IPS-18c (cell line): ENCODE measurements around the gene ARHGEF39.
"Not testable (repeated sequence)": the region's sequence is repeated elsewhere in the genome, so short reads cannot be mapped to it uniquely, and the experiment has no call there.

Experiments used
- H3K4me3 ChIP-seq: 2 replicates; pipeline ENCODE4 v1.7.0; 2013; ENCODE audit warnings: low read depth, mild to moderate bottlenecking, low read length, moderate library complexity; ENCODE audit not compliant: insufficient read depth
- H3K9me3 ChIP-seq: one replicate; pipeline ENCODE4 v1.6.1; 2013; ENCODE audit warnings: mild to moderate bottlenecking, low read length, moderate library complexity; ENCODE audit not compliant: control insufficient read depth, insufficient read depth

The ARHGEF39 gene

GRCh38 chr9:35660966-35661415 lies 4.0 kb downstream of the ARHGEF39 start:
- no peak overlapping the region for H3K4me3 ChIP-seq
- no peaks in the 10 kb centered on the region for H3K9me3 ChIP-seq

GRCh38 chr9:35659340-35659739 lies 5.7 kb downstream of the ARHGEF39 start:
- Histone ChIP-seq H3K9me3 (no peaks in the 10 kb centered on the region), H3K4me3 (no peak overlapping the region; the same call in 1 of the 2 replicates)

DNA sequence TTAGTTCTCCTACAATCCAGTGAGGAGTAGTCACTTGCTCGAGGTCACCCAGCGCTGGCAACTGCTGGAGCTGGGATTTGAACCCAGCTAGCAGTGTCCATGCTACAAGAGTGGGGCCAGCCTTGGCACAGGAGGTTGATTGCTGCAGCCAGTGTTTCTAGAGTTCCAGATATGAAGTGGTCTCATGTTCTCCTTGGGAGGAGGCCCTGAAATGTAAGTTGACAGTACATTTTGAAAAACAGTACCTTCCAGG lies 6.1 kb downstream of the ARHGEF39 start:
- H3K4me3 ChIP-seq, result peak overlapping the region; percentile 92
- no peaks in the 10 kb centered on the region for H3K9me3 ChIP-seq

DNA sequence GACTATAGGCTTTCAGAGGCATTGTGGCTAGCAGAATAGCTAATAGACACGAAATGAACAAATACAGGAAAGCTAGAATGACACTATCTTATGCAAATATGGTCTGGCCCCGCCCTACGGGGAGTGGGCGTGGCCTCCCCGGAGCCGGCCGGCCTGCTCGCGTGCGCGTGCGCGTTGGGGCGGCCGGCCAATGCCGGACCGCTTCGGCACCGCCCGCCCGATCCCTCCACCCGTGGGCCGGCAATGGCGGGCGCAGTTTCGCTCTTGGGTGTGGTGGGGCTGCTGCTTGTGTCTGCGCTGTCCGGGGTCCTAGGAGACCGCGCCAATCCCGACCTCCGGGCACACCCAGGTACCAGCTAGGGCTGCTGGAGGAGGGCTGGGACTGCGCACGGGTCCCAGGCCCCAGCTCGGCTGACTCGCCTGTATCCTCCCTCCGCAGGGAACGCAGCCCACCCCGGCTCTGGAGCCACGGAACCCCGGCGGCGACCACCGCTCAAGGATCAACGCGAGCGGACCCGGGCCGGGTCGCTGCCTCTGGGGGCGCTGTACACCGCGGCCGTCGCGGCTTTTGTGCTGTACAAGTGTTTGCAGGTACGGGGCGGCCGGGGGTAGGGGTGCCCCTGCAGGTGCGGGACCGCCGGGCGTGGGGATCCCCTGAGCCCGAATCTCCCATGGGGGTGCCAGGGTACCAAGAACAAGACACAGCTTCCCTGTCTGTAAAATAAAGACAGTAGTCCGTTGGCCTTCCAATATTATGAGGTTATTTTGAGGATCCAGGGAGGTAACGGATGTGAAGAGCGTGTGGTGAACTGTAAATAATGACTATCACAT lies 6.6 kb downstream of the ARHGEF39 start, which contains the start of gene CCDC107:
TSS of gene CCDC107 (plus strand) at position 156 of the 831 bp plus-strand sequence. CDS start at position 244, 88 bp downstream.
- H3K9me3 ChIP-seq, result no peaks in the 10 kb centered on the region
- H3K4me3 ChIP-seq, result peak within 1 kb of the TSS; percentile 92

- no peaks in the 10 kb centered on the region for H3K9me3 ChIP-seq
Measured at GRCh38 chr9:35657546-35658136, 7.4 kb downstream of the ARHGEF39 start, which contains the start of gene RMRP. Gene RMRP (minus strand): TSS chr9:35658019.

DNA sequence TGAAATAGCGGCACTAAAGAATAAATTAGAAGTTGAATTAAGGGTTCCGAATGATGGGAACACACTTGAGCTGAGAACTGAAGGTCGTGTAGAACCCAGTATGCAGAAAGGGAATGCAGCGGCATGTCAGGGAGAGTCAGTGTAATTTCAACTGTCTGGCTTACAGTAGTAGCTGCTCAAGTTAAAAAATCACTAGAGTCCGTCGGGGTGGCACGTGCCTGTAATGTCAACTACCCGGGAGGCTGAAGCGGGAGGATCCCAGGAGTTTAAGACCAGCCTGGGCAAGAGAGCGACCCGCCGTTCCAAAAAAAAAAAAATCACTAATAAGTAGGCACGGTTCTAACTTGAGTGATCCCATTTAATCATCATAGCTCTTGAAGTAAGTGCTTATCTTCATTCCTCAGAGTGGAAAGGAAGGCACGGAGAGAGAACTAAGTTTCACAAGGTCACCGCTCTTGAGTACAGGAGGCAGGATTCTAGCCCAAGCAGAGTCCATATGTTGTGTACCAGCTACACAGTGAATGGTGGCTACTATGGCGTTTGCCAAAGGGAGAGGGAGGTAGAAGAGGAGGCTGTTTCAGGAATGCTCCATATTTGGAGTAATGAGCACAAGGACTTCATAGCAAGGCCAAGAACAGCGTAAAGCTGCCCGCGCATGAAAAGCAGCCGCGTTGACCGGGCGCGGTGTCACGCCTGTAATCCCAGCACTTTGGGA lies 8.0 kb downstream of the ARHGEF39 start:
- no peaks in the 10 kb centered on the region for H3K9me3 ChIP-seq
- H3K4me3 ChIP-seq, result peak overlapping the region; percentile 35

More at GRCh38 chr9:35657546-35658136, 7.4 kb downstream of the ARHGEF39 start, which contains the start of gene RMRP:
- peak within 1 kb of the TSS; percentile 92 for H3K4me3 ChIP-seq

- H3K4me3 ChIP-seq, result no peak overlapping the region
- H3K9me3 ChIP-seq, result no peaks in the 10 kb centered on the region
Measured at GRCh38 chr9:35656348-35656747, 8.6 kb downstream of the ARHGEF39 start.

DNA sequence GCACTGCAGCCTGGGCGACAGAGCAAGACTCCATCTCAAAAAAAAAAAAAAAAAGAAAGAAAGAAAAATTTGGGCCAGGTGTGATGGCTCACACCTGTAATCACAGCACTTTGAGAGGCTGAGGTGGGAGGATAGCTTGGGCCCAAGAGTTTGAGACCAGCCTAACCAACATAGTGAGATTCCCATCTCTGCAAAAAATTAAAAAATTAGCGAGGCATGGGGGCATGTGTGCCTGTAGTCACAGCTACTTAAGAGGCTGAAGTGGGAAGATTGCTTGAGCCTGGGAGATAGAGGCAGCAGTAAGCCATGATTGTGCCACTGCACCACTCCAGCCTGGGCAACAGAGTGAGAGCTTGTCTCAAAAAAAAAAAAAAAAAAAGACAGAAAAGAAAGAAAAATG lies 11.4 kb downstream of the ARHGEF39 start:
- no peaks in the 10 kb centered on the region for H3K9me3 ChIP-seq
- H3K4me3 ChIP-seq, result no peak overlapping the region

DNA sequence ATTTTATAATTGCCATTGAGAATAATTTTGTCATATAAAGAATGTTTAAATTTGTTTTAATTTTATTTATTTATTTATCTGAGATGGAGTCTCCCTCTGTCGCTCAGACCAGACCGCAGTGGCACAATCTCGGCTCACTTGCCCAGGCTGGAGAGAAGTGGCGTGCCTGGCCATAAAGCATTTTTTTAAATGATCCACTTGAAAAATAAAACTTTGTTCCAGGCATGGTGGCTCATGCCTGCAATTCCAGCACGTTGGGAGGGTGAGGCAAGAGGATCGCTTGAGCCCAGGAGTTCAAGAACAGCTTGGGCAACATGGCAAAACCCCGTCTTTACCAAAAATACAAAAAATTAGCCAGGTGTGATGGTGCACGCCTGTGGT lies 12.2 kb downstream of the ARHGEF39 start:
- Histone ChIP-seq H3K4me3 (no peak overlapping the region), H3K9me3 (no peaks in the 10 kb centered on the region)

GRCh38 chr9:35651956-35652828 lies 12.8 kb downstream of the ARHGEF39 start:
- Histone ChIP-seq H3K9me3 (no peaks in the 10 kb centered on the region), H3K4me3 (no peak overlapping the region)

- H3K4me3 ChIP-seq, result peak within 1 kb of the TSS; percentile 16; the same call in 1 of the 2 replicates
- no peaks in the 10 kb centered on the region for H3K9me3 ChIP-seq
Measured at GRCh38 chr9:35650341-35651158, 14.4 kb downstream of the ARHGEF39 start, which contains the start of gene SIT1. Gene SIT1 (minus strand): TSS chr9:35650931. CDS start chr9:35650853, 78 bp downstream.

DNA sequence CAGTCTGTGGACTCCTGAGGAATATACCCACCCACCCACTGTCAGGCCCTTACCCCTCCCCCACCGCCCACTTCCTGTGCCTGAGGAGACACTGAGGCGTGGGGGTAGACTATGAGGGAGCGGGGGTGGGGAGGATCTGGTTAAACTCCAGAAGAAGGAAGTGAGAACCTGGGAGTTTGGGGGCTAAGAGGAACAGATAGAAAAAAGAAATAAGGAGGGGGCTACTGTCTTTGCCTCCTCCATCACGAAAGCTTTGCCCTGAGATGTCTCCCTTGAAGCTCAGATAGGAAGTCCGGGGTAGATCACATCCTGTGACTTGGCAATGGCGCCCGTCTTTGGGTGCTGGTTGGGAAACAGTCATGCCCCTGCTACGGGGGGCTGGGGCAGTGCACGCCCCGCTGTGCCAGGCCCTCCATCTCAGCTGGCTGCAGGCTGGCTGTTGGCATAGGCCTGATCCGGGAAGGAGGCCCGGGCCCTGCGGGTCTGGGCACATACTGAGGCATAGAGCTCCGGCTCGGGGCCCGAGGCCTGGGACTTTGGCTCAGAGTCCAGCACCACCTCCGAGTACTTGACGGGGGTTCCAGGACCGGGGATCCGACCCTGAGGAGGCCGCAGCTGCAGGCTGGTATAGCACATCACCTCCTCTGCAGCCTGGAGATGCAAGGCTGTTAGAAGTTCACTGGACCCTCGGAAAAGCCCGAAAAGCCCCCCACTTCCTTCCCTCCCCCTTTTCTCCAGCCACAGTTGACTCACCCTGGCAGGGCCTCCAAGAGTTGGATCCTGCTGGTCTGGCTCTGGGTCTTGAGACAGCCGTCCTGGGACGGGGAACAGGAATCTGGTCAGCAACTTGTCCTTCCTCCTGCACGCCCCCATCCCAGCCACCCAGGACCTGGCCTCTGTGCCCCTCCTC lies 15.3 kb downstream of the ARHGEF39 start:
- Histone ChIP-seq H3K4me3 (no peak overlapping the region), H3K9me3 (no peaks in the 10 kb centered on the region)

DNA sequence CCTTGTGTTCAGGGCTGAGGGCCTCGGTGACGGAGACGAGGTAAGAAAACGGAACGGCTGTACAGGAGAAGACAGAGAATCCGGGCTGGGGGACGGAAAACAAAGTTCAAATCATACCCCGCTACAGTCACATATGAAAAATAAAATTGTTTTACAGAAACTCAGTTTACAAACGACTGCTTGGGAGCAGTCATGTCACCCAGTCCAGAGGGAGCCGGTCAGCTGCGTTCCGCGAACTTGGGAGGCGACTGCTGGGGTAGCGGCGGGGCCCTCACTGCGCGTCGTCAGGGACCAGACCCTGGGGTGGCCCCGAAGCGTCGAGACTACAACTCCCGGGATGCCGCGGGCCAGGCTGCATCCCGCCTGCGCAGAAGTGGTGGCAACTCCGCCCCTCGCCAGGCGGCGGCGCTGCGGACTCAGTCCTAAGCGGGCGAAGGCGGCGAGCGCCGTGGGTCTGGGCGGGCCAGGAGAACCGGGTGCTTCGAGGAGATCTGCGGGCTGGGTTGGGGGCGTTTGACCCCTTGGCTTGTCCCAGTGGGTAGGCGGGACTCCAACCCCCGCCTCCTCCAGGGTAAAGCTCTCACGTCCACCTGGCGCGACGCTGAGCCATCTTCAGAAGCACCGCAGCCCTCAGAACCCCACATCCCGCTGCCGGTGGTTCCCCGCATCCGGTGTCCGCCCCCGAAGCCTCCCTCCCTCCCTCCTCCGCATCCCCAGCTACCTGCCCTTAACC lies 18.3 kb downstream of the ARHGEF39 start:
- Histone ChIP-seq H3K4me3 (peak overlapping the region; percentile 82), H3K9me3 (no peaks in the 10 kb centered on the region)

DNA sequence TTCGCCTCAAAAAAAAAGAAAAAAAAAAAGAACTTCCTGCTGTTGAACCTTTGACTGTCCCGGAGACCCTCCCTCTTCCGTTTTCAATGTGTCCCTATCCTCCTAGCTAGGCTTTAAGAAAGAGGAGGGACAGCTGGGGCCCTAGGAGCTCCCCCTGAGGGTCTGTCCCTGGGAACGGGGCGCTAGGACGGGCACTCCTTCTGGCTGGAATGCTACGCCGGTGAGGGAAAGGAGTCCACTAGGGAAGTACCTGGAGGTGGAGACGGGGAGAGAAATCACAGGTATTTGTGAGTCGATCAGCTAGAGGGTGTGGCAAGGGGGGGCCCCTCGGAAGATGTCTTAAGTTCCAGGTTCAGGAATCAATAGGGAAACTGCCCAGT lies 18.9 kb downstream of the ARHGEF39 start:
- peak overlapping the region; percentile 82 for H3K4me3 ChIP-seq
- H3K9me3 ChIP-seq, result no peaks in the 10 kb centered on the region

GRCh38 chr9:35645736-35646135 lies 19.3 kb downstream of the ARHGEF39 start:
- H3K4me3 ChIP-seq, result peak overlapping the region; percentile 82; the same call in 1 of the 2 replicates
- not testable (repeated sequence) for H3K9me3 ChIP-seq
